OCI-LY3 (cell line): ENCODE data around the gene RGR.

Source experiments
- H2AFZ ChIP-seq: fragments of 200-600, 300-600 bp; shearing (Covaris generic); 2 replicates; pipeline ENCODE4 v1.6.0; 2014; ENCODE audit warnings: antibody characterized with exemption, low read depth, low read length
- H3K27ac ChIP-seq: fragments of 200-600, 300-600 bp; sonication (generic); 2 replicates; pipeline ENCODE4 v1.5.1; 2014; ENCODE audit warnings: mild to moderate bottlenecking, low read length, moderate library complexity, mixed read lengths
- H3K27me3 ChIP-seq: fragments of 200-600, 300-600 bp; sonication (generic); 2 replicates; pipeline ENCODE4 v1.6.1; 2014; ENCODE audit warnings: low read depth, low read length, mixed read lengths
- H3K36me3 ChIP-seq: fragments of 200-600, 300-600 bp; sonication (generic); replicated peaks from 2 replicates; pipeline ENCODE3; 2014; ENCODE audit warnings: low read depth, low read length, mixed read lengths
- H3K4me1 ChIP-seq: fragments of 300-600, 200-600 bp; sonication (generic); 2 replicates; pipeline ENCODE4 v1.6.1; 2014; ENCODE audit warnings: low read length, mixed read lengths
- H3K4me2 ChIP-seq: fragments of 200-600, 300-600 bp; sonication (generic); 2 replicates; pipeline ENCODE4 v1.6.1; 2014; ENCODE audit warnings: low read length, mixed read lengths
- H3K4me3 ChIP-seq: fragments of 300-600, 200-600 bp; sonication (generic); 2 replicates; pipeline ENCODE4 v1.5.1; 2014; ENCODE audit warnings: antibody characterized with exemption, mild to moderate bottlenecking, low read length, moderate library complexity
- H3K79me2 ChIP-seq: fragments of 300-600, 200-600 bp; shearing (Covaris generic); 2 replicates; pipeline ENCODE4 v1.6.1; 2014; ENCODE audit warnings: mild to moderate bottlenecking, low read length, mixed read lengths
- H3K9ac ChIP-seq: fragments of 300-600, 200-600 bp; shearing (Covaris generic); 2 replicates; pipeline ENCODE4 v1.6.0; 2014; ENCODE audit warnings: mild to moderate bottlenecking, low read length, moderate library complexity
- H3K9me3 ChIP-seq: fragments of 200-600, 300-600 bp; shearing (Covaris generic); 2 replicates; pipeline ENCODE4 v1.6.1; 2014; ENCODE audit warnings: low read length, mixed read lengths; ENCODE audit not compliant: insufficient read depth
- H4K20me1 ChIP-seq: fragments of 200-600, 300-600 bp; sonication (generic); 2 replicates; pipeline ENCODE4 v1.6.1; 2016; ENCODE audit warnings: low read length, mixed read lengths; ENCODE audit not compliant: insufficient read depth
- EZH2phosphoT487 ChIP-seq: fragments of 200-600 bp; shearing (Covaris generic); IDR thresholded peaks from 2 replicates; pipeline ENCODE4 v1.6.1; 2018; ENCODE audit warnings: antibody characterized with exemption, mixed run types, low read depth
- TF ChIP-seq, protein P1 (sequence below): fragments of 200-600, 300-600 bp; sonication (generic); IDR thresholded peaks from 2 replicates; pipeline ENCODE4 v1.5.1; 2014; ENCODE audit warnings: antibody characterized with exemption, low read length, low read depth

Gene RGR

GRCh38 chr10:84233940-84234339 lies 10.9 kb upstream of the RGR start:
- H3K9me3 ChIP-seq, result no peaks in the 10 kb centered on the region
- H2AFZ ChIP-seq, result no peak overlapping the region
- H3K4me3 ChIP-seq, result no peak overlapping the region
- H3K9ac ChIP-seq, result no peak overlapping the region
- TF ChIP-seq EZH2phosphoT487, result no peak
- TF ChIP-seq, protein P1, sequence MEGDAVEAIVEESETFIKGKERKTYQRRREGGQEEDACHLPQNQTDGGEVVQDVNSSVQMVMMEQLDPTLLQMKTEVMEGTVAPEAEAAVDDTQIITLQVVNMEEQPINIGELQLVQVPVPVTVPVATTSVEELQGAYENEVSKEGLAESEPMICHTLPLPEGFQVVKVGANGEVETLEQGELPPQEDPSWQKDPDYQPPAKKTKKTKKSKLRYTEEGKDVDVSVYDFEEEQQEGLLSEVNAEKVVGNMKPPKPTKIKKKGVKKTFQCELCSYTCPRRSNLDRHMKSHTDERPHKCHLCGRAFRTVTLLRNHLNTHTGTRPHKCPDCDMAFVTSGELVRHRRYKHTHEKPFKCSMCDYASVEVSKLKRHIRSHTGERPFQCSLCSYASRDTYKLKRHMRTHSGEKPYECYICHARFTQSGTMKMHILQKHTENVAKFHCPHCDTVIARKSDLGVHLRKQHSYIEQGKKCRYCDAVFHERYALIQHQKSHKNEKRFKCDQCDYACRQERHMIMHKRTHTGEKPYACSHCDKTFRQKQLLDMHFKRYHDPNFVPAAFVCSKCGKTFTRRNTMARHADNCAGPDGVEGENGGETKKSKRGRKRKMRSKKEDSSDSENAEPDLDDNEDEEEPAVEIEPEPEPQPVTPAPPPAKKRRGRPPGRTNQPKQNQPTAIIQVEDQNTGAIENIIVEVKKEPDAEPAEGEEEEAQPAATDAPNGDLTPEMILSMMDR, result no peak
- no peak overlapping the region for H3K4me2 ChIP-seq
- no peaks in the 10 kb centered on the region for H3K79me2 ChIP-seq
- H4K20me1 ChIP-seq, result no peaks in the 10 kb centered on the region
- no peak overlapping the region for H3K27ac ChIP-seq
- no peaks in the 10 kb centered on the region; the same call in 1 of the 2 replicates for H3K27me3 ChIP-seq
- H3K4me1 ChIP-seq, result no peaks in the 10 kb centered on the region
- no peaks in the 10 kb centered on the region for H3K36me3 ChIP-seq

GRCh38 chr10:84234479-84234878 lies 10.4 kb upstream of the RGR start:
- no peak overlapping the region for H2AFZ ChIP-seq
- no peak overlapping the region for H3K27ac ChIP-seq
- no peaks in the 10 kb centered on the region for H4K20me1 ChIP-seq
- no peak overlapping the region for H3K9ac ChIP-seq
- H3K36me3 ChIP-seq, result no peaks in the 10 kb centered on the region
- no peaks in the 10 kb centered on the region for H3K9me3 ChIP-seq
- TF ChIP-seq, protein P1, result no peak
- no peak for TF ChIP-seq EZH2phosphoT487
- H3K4me2 ChIP-seq, result no peak overlapping the region
- no peaks in the 10 kb centered on the region for H3K27me3 ChIP-seq
- H3K4me1 ChIP-seq, result no peaks in the 10 kb centered on the region
- no peaks in the 10 kb centered on the region for H3K79me2 ChIP-seq
- no peak overlapping the region for H3K4me3 ChIP-seq

GRCh38 chr10:84235096-84235495 lies 9.8 kb upstream of the RGR start:
- no peaks in the 10 kb centered on the region; the same call in 1 of the 2 replicates for H3K27me3 ChIP-seq
- no peak for TF ChIP-seq EZH2phosphoT487
- TF ChIP-seq, protein P1, result no peak
- H2AFZ ChIP-seq, result no peak overlapping the region
- H3K36me3 ChIP-seq, result no peaks in the 10 kb centered on the region
- no peaks in the 10 kb centered on the region for H3K4me1 ChIP-seq
- no peaks in the 10 kb centered on the region for H4K20me1 ChIP-seq
- H3K4me3 ChIP-seq, result no peak overlapping the region
- H3K9ac ChIP-seq, result no peak overlapping the region
- H3K79me2 ChIP-seq, result no peaks in the 10 kb centered on the region
- H3K4me2 ChIP-seq, result no peak overlapping the region
- H3K27ac ChIP-seq, result no peak overlapping the region
- no peaks in the 10 kb centered on the region for H3K9me3 ChIP-seq

DNA sequence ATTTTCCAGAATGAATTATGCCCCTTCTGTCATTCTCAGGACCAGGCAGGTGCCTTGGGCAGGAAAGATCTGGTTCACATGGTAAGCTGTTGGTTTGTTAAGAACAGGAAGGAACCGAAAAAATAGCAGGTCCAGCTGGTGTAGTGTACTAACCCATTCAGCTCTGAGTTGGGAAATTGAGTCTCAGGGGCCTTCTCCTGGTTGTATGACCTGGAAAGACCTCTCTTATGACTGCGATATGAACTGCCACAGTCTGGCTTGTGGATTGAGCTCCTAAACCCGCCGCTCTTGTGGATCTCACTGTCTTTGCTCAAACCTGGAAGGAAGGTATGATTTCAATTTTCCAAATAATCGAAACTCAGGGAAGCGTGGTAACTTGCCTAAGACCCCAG lies 8.1 kb upstream of the RGR start:
- H3K36me3 ChIP-seq, result no peaks in the 10 kb centered on the region
- no peaks in the 10 kb centered on the region for H3K79me2 ChIP-seq
- no peak for TF ChIP-seq EZH2phosphoT487
- TF ChIP-seq, protein P1, result no peak
- H3K4me2 ChIP-seq, result no peak overlapping the region
- no peaks in the 10 kb centered on the region; the same call in 1 of the 2 replicates for H3K27me3 ChIP-seq
- H3K4me3 ChIP-seq, result no peak overlapping the region
- no peak overlapping the region for H2AFZ ChIP-seq
- H3K9me3 ChIP-seq, result no peaks in the 10 kb centered on the region
- no peaks in the 10 kb centered on the region for H3K4me1 ChIP-seq
- no peak overlapping the region for H3K27ac ChIP-seq
- H4K20me1 ChIP-seq, result no peaks in the 10 kb centered on the region
- no peak overlapping the region for H3K9ac ChIP-seq
